HCT116 (cell line): ENCODE results near the gene MRAS.

Experiments
- CBX3 ChIP-seq: IDR thresholded peaks from 2 replicates; pipeline ENCODE4 v1.6.1; 2012; ENCODE audit warnings: low read depth
- CEBPB ChIP-seq: IDR thresholded peaks from 2 replicates; pipeline ENCODE4 v1.6.1; 2012; ENCODE audit warnings: low read depth
- EZH2 ChIP-seq: fragments of 200-600 bp; sonication (generic); IDR thresholded peaks from 2 replicates; pipeline ENCODE4 v1.6.1; 2017; ENCODE audit warnings: antibody characterized with exemption, mixed run types
- JUND ChIP-seq: IDR thresholded peaks from 2 replicates; pipeline ENCODE4 v1.6.1; 2012
- POLR2AphosphoS5 ChIP-seq: IDR thresholded peaks from 2 replicates; pipeline ENCODE4 v1.6.1; 2011; ENCODE audit warnings: mild to moderate bottlenecking, low read depth, low read length, moderate library complexity
- SRF ChIP-seq: IDR thresholded peaks from 2 replicates; pipeline ENCODE4 v1.6.1; 2012; ENCODE audit warnings: low read depth
- TF ChIP-seq, protein P1 (sequence below), 3 experiments: fragments of 200-600 bp in 1 of 3; sonication (generic) in 1 of 3; IDR thresholded peaks in 2 of 3; conservative IDR thresholded peaks in 1 of 3; 2 replicates each; pipeline ENCODE4 v1.5.1; 2012 to 2017; ENCODE audit warnings: low read depth in 2 of 3, low read length in 2 of 3, antibody characterized with exemption in 1 of 3, borderline replicate concordance in 1 of 3, control low read depth in 1 of 3, mild to moderate bottlenecking in 1 of 3, mixed read lengths in 1 of 3, mixed run types in 1 of 3, moderate library complexity in 1 of 3; ENCODE audit not compliant: insufficient read depth in 1 of 3
- TF ChIP-seq, protein P2 (sequence below): IDR thresholded peaks from 2 replicates; pipeline ENCODE4 v1.6.1; 2012; ENCODE audit warnings: low read depth

DNA sequence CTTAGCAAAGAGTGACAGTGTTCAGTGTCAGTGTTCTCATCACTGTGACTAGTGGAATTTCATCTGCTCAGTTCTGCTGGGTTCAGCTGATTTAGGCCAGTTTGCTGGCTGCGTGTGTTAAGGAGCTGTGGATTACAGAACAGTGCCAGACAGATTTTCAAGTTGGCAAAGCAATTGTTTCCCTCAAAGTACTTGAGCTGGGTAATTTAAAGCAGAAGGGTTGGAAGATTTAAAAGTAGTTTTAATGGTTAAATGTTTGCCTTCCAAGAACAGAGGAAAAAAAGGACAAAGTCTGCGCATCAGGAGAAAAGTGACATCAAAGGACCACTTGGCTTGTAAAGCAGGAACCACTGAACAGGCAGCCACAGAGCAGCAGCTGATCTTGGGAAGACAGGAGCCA lies 94.7 kb downstream of the MRAS start:
- TF ChIP-seq, protein P1, sequence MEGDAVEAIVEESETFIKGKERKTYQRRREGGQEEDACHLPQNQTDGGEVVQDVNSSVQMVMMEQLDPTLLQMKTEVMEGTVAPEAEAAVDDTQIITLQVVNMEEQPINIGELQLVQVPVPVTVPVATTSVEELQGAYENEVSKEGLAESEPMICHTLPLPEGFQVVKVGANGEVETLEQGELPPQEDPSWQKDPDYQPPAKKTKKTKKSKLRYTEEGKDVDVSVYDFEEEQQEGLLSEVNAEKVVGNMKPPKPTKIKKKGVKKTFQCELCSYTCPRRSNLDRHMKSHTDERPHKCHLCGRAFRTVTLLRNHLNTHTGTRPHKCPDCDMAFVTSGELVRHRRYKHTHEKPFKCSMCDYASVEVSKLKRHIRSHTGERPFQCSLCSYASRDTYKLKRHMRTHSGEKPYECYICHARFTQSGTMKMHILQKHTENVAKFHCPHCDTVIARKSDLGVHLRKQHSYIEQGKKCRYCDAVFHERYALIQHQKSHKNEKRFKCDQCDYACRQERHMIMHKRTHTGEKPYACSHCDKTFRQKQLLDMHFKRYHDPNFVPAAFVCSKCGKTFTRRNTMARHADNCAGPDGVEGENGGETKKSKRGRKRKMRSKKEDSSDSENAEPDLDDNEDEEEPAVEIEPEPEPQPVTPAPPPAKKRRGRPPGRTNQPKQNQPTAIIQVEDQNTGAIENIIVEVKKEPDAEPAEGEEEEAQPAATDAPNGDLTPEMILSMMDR (IDR thresholded peaks at IDR 0.05 in 2 of 3, conservative IDR thresholded peaks at IDR 0.05 in 1 of 3; ENCODE audit: borderline replicate concordance in 1 of 3, insufficient read depth in 1 of 3, low read depth in 2 of 3, low read length in 2 of 3): no peak
- TF ChIP-seq CEBPB (no peak), POLR2AphosphoS5 (no peak), JUND (no peak), EZH2 (no peak), CBX3 (no peak), SRF (no peak)
- TF ChIP-seq, protein P2, sequence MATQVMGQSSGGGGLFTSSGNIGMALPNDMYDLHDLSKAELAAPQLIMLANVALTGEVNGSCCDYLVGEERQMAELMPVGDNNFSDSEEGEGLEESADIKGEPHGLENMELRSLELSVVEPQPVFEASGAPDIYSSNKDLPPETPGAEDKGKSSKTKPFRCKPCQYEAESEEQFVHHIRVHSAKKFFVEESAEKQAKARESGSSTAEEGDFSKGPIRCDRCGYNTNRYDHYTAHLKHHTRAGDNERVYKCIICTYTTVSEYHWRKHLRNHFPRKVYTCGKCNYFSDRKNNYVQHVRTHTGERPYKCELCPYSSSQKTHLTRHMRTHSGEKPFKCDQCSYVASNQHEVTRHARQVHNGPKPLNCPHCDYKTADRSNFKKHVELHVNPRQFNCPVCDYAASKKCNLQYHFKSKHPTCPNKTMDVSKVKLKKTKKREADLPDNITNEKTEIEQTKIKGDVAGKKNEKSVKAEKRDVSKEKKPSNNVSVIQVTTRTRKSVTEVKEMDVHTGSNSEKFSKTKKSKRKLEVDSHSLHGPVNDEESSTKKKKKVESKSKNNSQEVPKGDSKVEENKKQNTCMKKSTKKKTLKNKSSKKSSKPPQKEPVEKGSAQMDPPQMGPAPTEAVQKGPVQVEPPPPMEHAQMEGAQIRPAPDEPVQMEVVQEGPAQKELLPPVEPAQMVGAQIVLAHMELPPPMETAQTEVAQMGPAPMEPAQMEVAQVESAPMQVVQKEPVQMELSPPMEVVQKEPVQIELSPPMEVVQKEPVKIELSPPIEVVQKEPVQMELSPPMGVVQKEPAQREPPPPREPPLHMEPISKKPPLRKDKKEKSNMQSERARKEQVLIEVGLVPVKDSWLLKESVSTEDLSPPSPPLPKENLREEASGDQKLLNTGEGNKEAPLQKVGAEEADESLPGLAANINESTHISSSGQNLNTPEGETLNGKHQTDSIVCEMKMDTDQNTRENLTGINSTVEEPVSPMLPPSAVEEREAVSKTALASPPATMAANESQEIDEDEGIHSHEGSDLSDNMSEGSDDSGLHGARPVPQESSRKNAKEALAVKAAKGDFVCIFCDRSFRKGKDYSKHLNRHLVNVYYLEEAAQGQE: no peak
